ENCODE results near the gene NR2F2.

Gene NR2F2

DNA sequence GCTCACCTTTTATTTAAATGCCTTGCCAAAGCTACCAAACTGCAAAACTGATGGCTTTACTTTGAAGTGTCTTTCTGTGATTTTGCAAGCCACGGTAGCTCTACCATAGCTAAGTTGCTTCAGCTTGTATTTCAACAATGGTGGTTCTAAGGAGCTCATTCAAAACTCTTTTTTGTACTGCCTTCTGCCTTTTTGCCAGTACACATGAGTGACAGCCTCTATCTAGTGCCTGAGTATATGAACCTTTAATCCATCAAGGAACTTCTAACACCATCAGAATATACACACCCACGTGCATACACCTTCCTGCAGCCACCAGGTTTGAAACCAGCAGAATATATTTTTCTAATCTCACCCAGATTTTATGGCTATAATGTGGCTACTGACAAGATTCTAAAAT lies 10.4 kb upstream of the NR2F2 start:
- FAIRE-seq = no peak

DNA sequence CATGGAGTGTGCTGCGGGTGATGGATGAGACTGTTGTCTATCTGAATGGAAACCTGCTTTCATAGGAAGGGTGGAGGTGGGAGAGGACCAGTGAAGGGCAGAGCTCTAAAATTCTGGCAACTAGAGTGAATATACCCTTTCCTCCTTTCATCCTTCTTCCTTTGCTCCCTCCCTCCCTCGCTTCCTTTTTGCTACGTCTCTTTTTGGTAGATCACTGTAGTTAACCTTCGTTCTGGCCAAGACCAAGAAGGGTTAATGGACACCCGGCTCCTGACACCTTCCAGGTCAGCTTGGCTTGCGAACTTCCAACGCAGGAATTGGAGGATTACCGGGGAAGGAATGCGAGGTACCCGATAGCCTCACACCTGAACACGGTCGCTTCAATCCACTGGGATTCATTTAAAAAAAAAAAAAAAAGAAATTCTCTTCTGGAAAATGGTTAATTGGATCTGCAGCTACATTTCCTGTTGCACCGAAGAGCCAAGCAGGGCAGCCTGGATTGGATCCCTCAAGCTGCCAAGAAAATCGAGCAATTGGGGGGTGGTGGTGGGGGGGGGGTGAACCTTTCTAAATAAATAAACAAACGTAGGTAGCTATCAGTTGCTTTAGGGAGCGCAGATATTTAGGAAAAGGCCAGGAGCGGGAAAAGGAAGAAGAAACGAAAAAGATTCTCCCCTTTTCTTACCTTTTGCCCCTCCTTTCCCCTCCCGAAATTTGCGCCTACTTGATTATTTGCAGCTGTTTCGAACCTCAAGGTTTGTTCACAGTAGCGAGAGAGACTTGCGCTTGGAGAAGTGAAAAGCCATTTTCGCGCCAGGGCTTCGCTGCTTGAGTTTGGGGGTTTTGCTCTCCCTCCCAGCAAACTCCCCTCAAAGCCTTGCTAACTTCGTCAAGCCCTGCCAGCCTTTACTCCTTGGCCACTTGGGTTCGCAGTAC lies 9.5 kb upstream of the NR2F2 start:
- FAIRE-seq = no peak

DNA sequence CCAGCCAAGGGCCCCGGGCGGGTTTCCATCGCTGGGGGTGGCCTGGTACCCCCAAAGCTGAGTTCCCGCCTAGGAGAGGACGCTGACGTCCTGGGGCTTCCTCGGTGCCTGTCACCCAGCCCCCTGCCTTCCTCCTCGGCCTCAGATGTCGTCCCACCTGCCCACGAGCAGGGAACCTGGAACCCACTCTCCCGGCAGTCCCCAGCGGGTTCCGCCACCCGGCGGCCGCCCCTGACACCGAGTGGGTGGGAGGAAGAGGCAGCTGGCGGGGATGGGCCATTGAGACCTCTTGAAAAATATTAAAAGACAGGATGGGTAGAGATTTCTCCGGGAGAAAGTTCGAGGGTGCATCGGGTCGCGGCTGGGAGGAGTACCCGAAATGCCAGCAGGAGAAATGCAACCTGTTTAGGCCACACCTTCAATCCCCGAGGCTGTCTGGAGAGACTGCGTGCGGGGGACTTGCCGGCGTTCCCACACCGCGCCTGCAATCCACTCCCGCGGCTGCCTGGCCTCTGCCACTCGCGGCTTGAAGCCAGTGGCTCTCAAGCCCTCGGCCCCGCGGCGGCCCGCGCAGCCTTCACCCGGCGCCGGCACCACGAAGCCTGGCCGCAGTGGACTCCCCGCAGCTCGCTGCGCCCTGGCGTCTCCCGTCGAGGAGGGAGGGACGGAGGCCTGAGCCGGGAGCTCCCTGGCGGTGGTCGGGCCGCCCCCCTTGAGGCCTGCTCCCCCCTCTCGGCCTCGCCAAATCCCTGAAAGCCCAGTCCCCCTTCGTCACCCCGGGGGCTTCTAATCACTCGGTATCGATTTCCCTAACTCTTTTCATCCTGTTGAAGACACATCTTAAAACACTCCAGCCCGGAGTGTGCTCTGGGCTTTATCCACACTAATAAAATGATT lies 8.6 kb upstream of the NR2F2 start:
- FAIRE-seq = no peak

DNA sequence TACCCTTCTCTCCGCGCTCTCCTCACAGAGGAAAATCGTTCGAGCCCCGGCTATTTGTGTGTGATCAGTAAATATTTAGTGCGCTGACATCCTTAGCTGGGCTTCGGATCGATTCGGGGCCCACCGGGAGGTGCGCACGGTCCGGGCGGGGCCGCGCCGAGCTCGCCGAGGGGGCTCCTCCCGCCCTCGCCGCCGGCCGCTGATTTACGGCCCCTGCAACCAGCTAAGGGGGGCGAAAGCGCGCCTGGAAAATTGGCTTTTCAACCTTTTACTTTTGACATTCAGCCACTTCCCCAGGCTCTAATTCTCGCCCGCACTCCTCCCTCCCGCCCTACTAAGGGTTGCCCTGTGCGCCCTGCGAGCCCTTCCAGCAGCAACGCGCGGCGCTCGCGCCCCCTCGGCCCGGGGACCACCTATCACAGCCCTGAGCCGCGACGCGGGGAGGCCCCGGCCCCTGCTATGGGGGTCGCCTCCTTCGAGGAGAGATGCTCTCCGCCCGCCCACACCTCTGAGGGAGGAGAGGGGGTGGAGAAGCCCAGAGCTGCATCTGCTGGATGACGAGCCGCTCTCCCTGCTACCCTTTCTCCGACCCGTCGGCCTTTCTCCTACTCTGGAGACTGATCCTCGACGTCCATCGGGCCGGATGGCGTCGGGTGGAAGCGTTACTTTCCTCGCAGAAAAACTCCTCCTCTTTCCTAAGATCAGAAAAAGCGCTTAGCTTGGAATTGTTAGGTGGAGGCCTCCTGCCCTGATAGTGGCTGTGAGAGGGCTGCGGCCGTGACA lies 7.8 kb upstream of the NR2F2 start:
- no peak for FAIRE-seq

DNA sequence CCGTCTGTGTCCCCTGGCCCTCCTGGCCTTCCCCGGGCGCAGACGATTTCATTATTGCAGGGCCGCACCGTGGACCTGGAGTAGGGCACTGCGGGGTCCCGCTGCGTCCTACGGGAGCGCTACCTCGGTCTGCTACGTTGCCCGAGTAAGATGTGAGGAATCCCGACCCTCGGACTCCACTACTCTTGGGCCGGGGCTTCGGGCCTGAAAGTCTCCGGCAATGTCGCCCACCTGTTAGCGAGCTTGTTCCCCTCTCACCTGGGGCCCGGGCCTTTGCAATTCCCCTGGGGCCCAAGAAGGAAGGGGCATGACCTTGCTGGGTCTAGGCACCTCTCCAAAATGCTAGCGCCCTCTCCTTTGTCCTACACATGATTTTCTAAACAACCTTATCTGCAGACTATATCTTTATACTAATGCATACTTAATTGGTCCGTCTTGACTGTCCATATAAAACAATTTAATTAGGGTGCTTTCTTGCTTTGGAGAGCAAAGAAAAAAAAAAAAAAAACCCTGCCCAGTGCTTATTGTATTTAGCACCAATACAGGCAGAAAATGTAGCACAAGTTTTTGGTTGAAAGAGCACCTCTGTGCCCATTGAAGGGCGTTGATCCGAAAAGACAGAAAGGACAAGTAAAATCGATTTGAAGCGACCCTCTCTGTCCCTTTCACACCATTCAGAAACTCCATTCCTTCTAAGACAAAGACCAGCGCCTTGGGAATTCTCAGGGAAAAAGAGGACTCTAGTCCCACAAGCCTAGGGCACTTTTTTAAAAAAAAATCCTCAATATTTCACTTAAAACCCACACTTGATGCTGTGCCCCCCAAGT lies 7.0 kb upstream of the NR2F2 start:
- FAIRE-seq = no peak

DNA sequence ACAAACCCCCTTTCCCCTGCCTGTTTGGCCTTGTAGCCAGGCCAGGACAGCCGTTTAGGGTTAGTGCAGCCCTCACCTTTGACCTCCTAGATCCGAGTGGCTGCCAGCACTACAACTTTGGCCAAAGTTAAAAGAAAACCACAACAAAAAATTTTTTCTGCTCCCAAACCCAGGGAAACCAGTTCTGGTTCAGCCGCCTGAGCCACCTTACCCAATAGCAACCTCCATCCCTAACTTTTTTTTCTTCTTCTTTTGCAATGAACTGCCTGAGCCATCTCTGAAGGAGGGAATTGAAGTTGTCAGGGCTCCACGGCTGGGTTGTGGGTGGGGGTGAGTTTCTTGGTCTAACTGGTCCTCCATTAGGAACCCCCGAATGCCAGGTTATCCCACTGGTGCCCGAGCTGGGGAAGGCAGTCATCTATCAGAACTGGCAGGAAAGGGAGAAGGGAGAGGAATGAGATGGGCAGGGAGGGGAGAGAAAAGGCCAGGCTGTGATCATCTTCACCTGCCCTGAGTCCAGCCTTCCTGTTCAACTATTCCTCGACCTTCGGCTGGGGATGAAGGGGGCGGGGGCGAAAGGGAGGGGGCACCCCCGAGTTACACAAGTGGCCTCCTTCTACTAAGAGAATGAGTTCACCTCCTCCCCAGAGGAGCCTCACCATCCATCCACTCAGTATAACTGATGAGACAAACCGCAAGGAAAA lies 6.2 kb upstream of the NR2F2 start:
- no peak for FAIRE-seq

DNA sequence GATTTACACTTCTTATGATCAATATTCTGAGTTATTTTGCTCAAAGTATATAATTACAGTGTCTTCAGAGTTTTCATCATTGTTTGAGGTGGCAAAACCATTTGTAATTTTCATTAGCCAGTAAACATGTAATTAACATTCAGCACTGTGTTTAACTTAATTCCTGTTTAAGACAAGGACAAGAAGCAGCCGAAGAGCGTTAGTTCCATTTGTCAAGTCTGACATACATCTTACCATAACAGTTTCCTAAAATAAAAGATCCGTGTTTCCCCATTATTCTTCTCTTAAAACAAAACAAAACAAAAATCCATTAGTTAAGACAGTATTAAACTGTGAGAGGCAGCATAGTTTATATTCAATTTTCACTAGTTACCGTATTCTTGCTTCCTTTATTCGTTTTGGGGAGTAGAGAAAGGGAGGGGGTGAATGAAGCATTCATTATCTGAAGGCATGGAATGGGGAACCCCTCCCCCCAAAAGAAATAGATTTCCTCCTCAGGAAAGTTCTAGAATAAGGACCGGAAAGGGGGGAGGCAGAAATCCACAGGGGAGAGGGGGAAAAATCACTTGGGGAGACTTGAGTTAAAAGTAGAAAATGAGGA lies 5.5 kb upstream of the NR2F2 start:
- FAIRE-seq = no peak

DNA sequence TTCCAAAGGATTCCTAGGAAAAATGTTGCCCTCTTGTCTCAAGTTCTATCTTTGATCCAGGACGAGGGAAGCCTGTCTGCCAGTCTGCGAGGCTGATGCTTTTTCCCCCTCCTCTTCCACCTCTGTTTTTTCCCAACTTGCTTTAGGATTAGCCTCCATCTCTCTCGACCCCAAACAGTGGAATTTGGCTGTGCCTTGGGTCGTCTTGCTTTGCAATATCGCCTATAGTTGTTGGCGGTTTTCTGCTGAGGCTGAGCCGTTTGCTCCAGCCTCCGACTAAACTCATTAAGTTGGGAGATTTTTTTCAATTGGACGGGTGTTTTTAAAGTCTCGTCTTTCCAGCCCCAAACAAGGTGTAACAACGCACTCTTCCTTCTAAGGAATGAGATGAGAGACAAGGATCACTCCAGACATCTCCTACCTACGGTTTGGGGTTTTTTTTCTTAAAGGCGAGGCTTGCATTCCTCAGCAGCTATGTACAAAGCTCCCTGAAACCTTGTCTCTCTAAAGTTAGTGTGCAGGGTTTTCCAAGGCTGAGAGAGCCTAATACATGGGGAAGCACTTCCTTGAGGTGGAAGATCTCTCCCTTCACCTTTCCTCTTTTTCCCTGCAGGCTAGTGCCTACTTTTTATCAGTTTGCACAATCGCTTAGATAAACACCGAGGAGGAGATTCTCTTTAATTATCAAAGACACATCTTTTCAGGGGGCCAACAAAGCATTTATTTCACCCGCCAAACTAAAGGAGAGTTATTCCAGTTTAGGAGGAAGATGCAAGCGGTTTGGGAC lies 4.8 kb upstream of the NR2F2 start:
- FAIRE-seq = no peak

DNA sequence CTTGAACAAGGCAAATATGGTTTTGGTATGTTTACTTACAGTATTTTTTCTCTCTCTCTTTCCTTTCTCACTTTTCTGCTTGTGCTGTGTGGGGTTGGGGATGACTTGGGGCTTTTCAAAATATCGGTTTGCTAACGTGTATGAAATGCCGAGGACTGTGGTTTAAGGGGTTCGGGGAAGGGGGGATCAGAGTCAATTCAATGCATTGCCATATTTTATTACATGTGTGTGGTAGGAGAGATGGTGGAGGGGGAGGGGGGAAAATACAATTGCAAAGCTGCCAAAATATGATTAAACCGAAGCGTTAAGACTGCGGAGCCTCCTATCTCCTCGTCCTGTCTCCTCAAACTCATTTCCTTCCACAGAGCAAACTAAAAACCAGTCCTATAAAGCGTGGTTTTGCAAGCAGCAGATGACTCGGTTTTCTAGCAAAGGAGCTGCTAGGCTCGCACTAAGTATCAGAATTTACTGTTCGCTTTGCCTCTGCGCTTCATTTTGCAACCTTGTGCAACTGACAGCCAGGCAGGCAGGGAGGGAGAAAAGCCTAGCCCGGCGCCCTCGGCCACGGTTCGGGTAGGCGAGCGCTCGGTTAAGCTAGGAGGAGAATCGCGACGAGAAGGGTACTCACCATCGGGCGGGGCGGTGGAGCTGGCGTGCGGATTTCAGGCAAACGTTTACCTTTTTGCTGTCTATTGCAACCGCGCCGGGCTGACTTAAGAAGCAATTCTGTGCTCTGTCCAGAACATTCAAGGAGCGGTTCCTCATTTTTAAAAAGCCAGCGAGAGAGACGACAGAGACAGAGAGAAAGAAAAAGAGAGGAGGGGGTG lies 4.0 kb upstream of the NR2F2 start:
- FAIRE-seq = no peak

DNA sequence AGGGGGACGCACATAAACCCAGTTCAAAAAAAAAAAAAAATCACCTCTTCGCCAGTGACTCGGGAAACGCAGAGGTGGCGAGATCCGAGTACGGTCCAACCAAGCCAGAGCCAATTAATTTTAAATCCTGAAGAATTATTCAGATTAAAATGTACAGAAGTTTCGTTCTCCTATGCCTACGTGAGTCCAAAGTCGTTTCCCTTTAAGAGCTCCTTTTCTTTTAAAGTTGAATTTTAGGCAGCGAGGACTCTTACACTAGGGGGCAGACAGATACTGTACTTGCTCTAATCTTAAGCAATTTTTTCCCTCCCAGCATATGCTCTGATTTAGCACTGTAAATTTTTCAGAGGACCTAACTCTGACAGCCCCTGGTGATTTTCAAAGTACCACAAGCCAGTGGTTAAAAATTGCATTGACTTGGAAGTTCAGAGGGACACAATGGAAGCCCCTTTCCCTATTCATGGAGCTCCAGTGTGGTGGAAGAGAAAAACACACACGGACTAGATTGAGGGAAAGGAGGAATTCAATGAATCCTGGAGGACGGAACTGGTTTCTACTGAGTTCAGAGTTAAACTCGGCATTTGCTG lies 3.3 kb upstream of the NR2F2 start:
- FAIRE-seq = no peak

DNA sequence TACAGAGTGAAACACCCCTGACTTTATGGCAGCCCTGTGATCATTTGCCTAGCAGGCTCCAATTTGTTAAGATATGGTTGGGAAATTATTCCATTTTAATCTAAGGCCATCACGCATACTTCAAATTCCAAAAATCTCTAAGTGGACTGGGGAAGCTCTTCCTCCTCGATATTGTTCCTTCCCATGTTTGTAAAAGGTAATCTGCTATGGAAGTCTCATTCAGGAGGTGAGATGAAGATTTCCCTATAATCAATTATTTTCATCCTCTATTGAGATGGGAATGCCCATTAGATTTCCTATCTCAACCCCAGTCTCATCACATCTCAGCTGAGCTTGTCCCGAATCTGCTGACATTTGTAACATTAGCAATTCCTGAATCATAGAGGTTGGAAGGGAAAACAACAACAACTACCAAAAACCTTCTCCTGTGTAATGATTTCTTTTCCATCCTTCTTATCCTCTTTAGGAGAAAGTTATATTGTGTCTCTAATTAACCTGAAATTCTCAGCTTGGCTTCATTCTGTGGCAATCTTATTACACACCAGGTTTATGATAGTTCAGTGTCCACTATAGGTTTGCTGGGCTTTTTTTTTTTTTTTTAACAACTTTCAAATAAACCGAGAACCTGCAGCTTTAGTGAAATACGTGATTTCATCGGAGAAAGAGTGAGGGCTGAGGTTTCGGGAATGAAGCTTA lies 2.2 kb upstream of the NR2F2 start:
- no peak for FAIRE-seq

DNA sequence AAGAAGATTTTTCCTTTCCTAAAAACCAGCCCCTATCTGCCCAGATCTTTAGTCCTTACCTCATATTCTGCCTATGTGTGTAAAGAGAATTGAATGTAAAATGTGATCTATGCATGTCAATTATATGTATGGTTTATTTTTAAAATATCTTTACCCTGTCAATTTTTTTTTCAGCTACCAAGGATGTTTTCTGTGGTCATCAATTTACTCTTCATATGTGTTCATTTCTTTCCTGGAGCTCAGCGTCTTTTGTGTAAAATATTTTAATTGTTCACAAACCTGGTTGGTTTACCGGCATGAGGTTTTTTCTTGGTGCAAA lies 1.7 kb upstream of the NR2F2 start:
- FAIRE-seq = no peak

DNA sequence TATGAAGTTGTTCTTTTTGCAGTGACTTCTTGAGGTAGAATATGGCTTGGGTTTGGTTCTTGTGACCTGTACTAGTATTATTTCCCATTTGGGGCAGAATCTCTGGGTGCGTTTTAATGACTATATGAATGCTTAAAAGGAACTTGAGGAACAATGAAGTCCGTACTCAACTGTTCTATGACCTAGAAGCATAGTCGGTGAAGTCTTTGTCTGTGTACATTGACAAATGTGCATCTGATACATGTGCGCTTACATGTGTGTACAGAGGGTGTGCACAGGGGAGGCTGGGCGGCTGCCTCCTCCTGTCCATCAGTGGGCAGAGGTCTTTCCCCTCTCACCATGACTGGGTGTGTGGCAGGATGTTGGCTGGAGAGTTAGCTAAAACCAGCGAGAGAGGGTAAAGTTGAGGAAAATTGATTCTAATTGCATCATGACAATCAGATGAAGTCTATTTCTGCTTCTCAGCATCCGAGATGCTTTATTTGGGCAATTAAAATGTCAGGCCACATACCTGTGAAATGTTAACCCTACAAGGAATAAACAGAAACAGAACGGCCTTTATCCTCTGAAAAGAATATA lies 1.0 kb upstream of the NR2F2 start:
- FAIRE-seq = no peak

DNA sequence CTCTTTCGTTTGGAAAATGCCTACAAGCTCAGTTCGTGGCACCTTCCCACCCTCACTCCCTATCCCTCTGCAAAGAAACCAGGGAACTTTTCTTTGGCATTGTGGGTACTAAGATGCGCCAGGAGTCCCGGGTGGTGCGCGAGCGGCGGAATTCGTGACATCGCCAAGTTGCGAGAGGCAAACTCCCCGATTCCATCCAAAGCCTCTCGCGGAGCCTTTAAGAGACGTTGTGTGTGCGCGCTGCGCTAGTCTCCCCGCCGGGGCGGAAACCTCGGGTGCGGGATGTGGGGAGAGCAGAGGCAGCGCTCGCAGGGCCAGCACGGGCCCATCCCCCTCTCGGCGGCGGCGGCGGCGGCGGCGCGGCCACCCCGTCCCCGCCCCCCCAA lies 443 bp upstream of the NR2F2 start:
- FAIRE-seq = no peak

DNA sequence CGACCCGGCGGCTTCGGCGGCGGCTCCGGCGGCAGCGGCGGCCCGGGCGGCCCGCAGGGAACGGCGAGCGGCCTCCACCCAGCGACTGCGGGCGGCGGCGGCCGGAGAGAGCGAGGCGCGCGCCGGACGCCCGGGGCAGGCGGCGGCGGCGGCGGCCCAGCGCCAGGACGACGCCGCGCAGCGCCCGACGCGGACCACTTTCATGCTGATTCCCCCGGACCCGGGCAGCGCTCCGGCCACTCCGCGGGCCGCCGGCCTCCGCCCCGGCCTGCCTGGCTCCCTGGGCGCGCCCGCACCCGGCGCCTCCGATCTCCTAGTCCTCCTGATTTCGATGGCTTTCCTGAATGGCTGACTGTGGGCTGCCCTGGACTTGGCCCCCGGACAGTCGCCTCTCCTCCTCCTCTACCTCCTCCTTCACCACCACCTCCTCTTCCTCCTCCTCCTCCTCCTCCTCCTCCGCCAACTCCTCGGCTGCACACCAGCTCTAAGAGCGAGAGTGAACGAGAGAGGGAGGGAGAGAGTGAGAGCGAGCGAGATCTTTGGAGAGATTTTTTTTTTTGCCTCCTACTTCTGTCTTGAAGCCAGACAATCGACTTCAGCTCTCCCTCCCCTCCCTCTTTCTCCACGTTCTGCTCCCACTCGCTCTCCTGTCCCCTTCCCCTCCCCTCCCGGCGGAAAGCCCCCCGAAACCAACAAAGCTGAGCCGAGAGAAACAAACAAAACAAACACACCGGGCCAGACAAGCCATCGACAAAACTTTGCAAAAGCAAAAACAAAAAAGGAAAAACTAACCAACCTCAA lies 844 bp downstream of the NR2F2 start:
- FAIRE-seq = no peak

DNA sequence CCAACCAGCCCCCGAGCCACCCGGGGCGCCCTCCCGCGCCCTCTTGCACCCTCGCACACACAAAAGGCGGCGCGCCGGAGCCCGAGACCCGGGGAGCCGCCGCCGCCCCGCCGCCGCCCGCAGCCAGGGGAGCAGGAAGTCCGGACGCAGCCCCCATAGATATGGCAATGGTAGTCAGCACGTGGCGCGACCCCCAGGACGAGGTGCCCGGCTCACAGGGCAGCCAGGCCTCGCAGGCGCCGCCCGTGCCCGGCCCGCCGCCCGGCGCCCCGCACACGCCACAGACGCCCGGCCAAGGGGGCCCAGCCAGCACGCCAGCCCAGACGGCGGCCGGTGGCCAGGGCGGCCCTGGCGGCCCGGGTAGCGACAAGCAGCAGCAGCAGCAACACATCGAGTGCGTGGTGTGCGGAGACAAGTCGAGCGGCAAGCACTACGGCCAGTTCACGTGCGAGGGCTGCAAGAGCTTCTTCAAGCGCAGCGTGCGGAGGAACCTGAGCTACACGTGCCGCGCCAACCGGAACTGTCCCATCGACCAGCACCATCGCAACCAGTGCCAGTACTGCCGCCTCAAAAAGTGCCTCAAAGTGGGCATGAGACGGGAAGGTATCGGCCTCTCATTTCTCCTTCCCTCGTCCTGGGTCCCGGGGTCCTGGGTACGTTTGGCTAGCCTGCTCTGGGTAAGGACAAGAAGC lies 1.6 kb downstream of the NR2F2 start:
- FAIRE-seq = no peak
